Central memory CD8-positive, alpha-beta T cell (primary cell): ENCODE measurements around the gene GART.
"Not testable (repeated sequence)": the region's sequence is repeated elsewhere in the genome, so short reads cannot be mapped to it uniquely, and the experiment has no call there.

ENCODE experiments used
- ATAC-seq: fragments of 150-1000 bp; cut with Tn5 transposase; replicated peaks from 2 replicates; pipeline ENCODE4 v1.10.0; 2022; ENCODE audit warnings: mild to moderate bottlenecking, moderate FRiP score, moderate number of reproducible peaks; ENCODE audit not compliant: poor library complexity, severe bottlenecking; ENCODE audit errors: extremely low read depth
- DNase-seq, 2 donors: peaks; one replicate each; pipeline ENCODE4 v3.0.0; 2021; ENCODE audit warnings: low spot score in 2 of 2
- H3K27ac Mint-ChIP-seq: one replicate; pipeline ENCODE4 v1.8.0; 2022; ENCODE audit warnings: low read depth, mild to moderate bottlenecking, moderate library complexity, mixed read lengths
- H3K27me3 Mint-ChIP-seq: one replicate; pipeline ENCODE4 v1.8.0; 2022; ENCODE audit warnings: mixed read lengths
- H3K36me3 Mint-ChIP-seq: one replicate; pipeline ENCODE4 v1.8.0; 2022; ENCODE audit warnings: mild to moderate bottlenecking, moderate library complexity, mixed read lengths; ENCODE audit not compliant: insufficient read depth
- H3K4me1 Mint-ChIP-seq: one replicate; pipeline ENCODE4 v1.8.0; 2022; ENCODE audit warnings: mixed read lengths
- H3K4me3 Mint-ChIP-seq: one replicate; pipeline ENCODE4 v1.8.0; 2022; ENCODE audit warnings: mild to moderate bottlenecking, moderate library complexity, mixed read lengths
- H3K9me3 Mint-ChIP-seq: one replicate; pipeline ENCODE4 v1.8.0; 2022; ENCODE audit warnings: mixed read lengths

GART gene

DNA sequence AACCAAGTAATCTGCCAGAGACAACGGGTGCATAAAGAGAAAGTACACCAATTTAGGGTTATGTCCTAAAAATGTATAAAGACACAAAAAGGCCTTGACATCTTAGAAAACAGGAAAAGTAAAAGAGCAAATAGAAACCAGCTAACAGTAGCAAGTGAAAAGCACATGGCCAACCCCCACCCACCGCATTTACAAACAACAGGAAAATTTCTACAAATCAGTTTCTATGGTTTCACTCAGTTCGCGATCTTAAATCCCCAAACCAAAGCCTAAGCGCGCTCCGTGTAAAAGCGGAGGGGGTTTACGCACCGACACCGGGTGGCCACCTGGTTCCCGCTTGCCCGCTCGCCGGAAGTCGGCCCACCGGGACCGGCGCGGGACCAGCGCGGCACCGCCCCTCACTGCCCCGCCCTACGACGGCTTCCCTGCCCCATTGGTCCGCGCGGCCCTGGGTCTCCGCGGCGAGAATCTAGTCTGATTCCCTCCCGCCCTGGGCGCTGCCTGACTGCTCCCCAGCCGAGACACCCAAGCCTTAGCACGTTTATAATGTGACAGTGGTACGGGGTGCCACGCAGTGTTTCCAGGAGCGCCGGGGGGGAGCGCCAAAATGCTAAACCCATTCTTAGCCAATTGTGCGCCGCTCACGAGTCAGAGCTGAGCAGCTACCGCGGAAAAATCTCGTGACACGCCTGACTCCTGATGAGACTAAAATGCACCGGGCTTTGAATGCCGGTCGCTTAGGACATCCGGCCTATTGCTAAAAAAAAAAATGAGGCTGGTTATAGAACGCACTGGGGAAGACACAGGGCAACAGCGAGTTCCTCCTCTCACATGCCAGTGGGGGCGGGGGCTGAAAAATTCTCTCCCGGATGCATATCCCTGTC lies at the start of gene GART:
Gene GART (minus strand): TSS at position 362 of the 884 bp plus-strand sequence. CDS start 2,802 bp downstream, outside the sequence.
- peak; percentile 67 to 70 for DNase-seq
- H3K9me3 Mint-ChIP-seq, result no peaks in the 10 kb centered on the region
- H3K4me1 Mint-ChIP-seq, result peaks cover 53% of the 10 kb centered on the region
- H3K27me3 Mint-ChIP-seq, result no peaks in the 10 kb centered on the region
- peak within 1 kb of the TSS; percentile 99 for H3K27ac Mint-ChIP-seq
- peak; percentile 50 for ATAC-seq
- peaks cover 50% of the 10 kb centered on the region for H3K36me3 Mint-ChIP-seq
- H3K4me3 Mint-ChIP-seq, result peak within 1 kb of the TSS; percentile 95

GRCh38 chr21:33588485-33589335 lies 46.8 kb upstream of the GART start, which contains the start of gene DONSON:
TSS of gene DONSON (minus strand) at chr21:33588684. CDS start at chr21:33588641, 43 bp downstream.
- DNase-seq, result peak; percentile 74 to 84
- Mint-ChIP-seq H3K4me1 (peaks cover 7% of the 10 kb centered on the region), H3K9me3 (no peaks in the 10 kb centered on the region), H3K4me3 (peak within 1 kb of the TSS; percentile 85), H3K27me3 (no peaks in the 10 kb centered on the region), H3K36me3 (peaks cover 6% of the 10 kb centered on the region), H3K27ac (peak within 1 kb of the TSS; percentile 83)
- ATAC-seq, result peak; percentile 90

DNA sequence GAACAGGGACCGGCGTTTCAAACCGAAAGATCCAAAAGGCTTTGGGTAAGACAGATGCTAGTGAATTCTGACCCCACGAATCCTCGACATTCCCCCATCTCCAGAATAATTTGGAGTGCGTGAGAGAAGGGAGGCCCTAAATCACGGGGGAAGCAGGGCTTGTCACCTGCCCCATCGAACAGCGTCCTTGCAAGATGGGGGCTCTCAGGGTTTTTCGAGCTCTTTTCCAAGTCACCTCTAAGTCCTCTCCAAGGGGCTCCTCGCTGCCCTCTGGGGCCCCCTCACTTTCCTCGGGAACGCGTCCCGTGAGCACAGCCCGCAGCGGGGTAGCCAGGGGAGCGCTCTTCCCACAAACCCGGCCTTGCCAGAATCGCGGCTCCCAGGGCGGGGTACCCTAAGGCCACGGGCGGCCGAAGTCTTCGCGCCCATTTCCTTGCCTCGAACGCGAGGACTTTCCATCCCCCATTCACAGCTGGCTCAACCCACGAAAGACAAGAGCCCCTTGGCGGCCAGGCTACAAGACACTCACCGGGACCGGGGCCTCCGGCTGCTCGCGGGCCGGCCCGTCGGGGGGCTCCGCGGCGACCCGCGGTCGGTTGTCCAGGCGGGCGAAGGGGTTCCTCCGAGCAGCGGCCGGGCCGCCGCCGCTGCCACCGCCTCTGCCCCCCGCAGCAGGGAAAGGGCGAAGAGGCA lies 46.0 kb upstream of the GART start:
- Mint-ChIP-seq H3K4me3 (peak overlapping the region; percentile 85), H3K36me3 (peaks cover 6% of the 10 kb centered on the region), H3K27me3 (no peaks in the 10 kb centered on the region), H3K27ac (peak overlapping the region; percentile 83), H3K9me3 (no peaks in the 10 kb centered on the region), H3K4me1 (peaks cover 7% of the 10 kb centered on the region)
- ATAC-seq, result peak; percentile 16
- DNase-seq, result peak in 1 of 2 donors; percentile 15

- H3K4me3 Mint-ChIP-seq, result peak overlapping the region; percentile 85
- no peak overlapping the region for H3K27ac Mint-ChIP-seq
- H3K27me3 Mint-ChIP-seq, result no peaks in the 10 kb centered on the region
- H3K9me3 Mint-ChIP-seq, result no peaks in the 10 kb centered on the region
- H3K4me1 Mint-ChIP-seq, result peaks cover 7% of the 10 kb centered on the region
- ATAC-seq (no peak), DNase-seq (no peak)
- H3K36me3 Mint-ChIP-seq, result peaks cover 6% of the 10 kb centered on the region
These were observed 45.0 kb upstream of the GART start for GRCh38 chr21:33586927-33587326.

DNA sequence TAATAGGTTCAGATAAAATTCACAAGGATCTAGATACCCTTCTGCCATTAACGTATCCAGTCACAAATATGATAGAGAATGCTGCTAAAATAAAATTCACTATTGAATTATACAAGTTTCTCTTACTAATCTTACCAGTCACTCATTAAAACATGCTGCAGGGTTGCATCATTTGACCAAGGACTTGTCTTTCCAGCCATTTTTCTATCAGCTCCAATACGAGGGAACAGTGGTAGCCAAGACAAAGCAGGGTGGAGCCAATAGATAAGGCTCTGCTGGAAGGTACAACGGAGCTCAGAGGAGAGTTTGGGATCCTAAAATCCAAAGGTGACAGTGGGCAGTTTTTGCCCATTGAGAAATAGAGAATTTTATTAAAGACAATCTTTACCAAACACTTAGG lies 42.5 kb upstream of the GART start:
- Mint-ChIP-seq H3K27me3 (no peaks in the 10 kb centered on the region), H3K4me3 (no peak overlapping the region), H3K9me3 (no peaks in the 10 kb centered on the region), H3K36me3 (peaks cover 9% of the 10 kb centered on the region), H3K27ac (no peak overlapping the region), H3K4me1 (peaks cover 7% of the 10 kb centered on the region)
- ATAC-seq, result no peak
- no peak for DNase-seq

DNA sequence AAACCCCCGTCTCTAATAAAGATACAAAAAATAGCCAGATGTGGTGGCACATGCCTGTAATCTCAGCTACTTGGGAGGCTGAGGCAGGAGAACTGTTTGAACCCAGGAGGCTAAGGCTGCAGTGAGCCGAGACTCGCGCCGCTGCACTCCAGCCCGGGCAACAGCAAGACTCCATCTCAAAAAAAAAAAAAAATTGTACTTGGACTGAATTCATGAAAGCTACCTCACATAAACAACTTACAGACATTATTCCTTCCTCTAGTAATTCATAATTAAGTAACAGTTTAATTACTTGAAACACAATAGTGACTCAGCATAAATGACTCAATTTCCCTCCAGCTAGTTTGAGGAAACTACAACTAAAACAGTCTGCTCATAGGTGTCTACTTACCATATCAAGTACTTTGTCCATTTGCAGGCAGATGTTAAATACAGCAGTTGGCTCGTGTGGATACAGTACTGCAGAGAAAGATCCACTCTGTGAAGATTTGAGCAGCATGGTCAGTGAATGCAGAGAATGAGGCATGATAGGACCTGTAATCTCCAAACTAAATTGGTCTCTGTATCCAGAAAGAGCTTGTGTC lies 37.1 kb upstream of the GART start:
- no peaks in the 10 kb centered on the region for H3K27me3 Mint-ChIP-seq
- H3K4me1 Mint-ChIP-seq, result peaks cover 5% of the 10 kb centered on the region
- no peak overlapping the region for H3K27ac Mint-ChIP-seq
- H3K9me3 Mint-ChIP-seq, result no peaks in the 10 kb centered on the region
- no peak for ATAC-seq
- no peak for DNase-seq
- no peak overlapping the region for H3K4me3 Mint-ChIP-seq
- H3K36me3 Mint-ChIP-seq, result peaks cover 30% of the 10 kb centered on the region

GRCh38 chr21:33578214-33578613 lies 36.3 kb upstream of the GART start:
- Mint-ChIP-seq H3K27ac (no peak overlapping the region), H3K9me3 (no peaks in the 10 kb centered on the region), H3K4me3 (no peak overlapping the region), H3K36me3 (peaks cover 34% of the 10 kb centered on the region), H3K4me1 (peaks cover 5% of the 10 kb centered on the region), H3K27me3 (no peaks in the 10 kb centered on the region)
- DNase-seq (no peak), ATAC-seq (no peak)

- not testable (repeated sequence) for H3K9me3 Mint-ChIP-seq, H3K4me1 Mint-ChIP-seq, DNase-seq, ATAC-seq, H3K4me3 Mint-ChIP-seq, H3K27me3 Mint-ChIP-seq, H3K27ac Mint-ChIP-seq
- peaks cover 45% of the 10 kb centered on the region for H3K36me3 Mint-ChIP-seq
These were observed 34.8 kb upstream of the GART start for GRCh38 chr21:33576741-33577141.

DNA sequence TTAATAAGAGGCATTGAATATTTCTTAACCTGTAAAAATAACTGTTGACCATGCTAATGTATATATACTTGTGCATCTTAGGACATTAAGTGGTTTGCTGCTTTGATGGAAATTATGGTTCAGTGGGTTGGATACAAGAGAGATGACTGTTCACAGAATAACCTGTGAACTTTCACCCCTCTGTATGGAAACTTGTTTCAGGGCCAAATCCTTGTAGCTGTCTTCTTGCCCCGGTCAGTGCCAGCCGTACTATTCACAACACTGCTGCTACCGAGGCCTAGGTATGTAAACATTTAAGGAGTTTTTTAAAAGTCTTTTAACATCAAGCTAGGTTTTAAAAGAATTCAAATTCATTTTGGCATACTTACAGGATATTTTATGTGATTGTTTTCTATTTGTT lies 30.4 kb upstream of the GART start:
- no peaks in the 10 kb centered on the region for H3K9me3 Mint-ChIP-seq
- no peak for ATAC-seq
- peak overlapping the region; percentile 51 for H3K27ac Mint-ChIP-seq
- peaks cover 17% of the 10 kb centered on the region for H3K4me1 Mint-ChIP-seq
- H3K27me3 Mint-ChIP-seq, result no peaks in the 10 kb centered on the region
- H3K36me3 Mint-ChIP-seq, result peaks cover 65% of the 10 kb centered on the region
- H3K4me3 Mint-ChIP-seq, result no peak overlapping the region
- DNase-seq, result no peak

DNA sequence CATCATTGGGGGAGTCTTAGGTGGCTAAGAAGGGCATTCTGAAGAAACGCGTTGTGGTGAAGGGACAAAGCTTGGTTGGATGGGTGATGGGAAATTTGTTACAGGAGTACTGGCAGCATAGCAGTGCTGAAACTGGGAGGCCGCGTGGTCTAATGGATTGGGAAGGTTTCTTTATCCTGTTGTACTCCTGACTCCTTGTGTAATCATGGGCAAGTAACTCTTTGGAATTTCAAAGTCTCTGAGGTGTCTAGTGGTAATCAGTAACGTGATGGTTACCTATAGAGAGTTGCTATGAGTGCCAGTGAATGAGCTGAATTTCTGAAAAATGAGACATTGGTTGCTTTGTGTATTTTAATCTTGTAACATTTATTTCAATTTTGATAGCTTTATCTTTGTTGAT lies 28.1 kb upstream of the GART start:
- DNase-seq, result no peak

DNA sequence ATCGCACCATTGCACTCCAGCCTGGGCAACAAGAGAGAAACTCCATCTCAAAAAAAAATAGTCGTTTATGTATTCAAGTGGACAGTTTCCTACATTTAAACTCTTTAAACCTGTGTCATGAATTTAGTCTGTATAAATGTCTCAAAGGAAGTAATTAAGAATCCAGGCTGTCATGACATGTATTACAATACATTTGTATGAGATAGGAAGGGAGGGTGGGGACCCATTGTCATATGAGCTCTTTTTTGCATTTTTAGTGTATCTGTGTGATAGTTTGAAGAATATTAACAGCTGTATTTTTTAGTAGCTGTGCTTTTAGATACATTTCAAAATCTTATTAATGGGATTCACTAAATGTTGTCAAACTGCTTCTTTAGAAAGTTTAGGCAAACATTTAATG lies 26.5 kb upstream of the GART start:
- Mint-ChIP-seq H3K9me3 (no peaks in the 10 kb centered on the region), H3K27me3 (no peaks in the 10 kb centered on the region), H3K36me3 (peaks cover 50% of the 10 kb centered on the region), H3K4me1 (peaks cover 17% of the 10 kb centered on the region), H3K27ac (no peak overlapping the region), H3K4me3 (no peak overlapping the region)
- no peak for ATAC-seq
- no peak for DNase-seq

More for the DNA sequence above, 28.1 kb upstream of the GART start:
- H3K4me1 Mint-ChIP-seq, result peaks cover 17% of the 10 kb centered on the region
- H3K27me3 Mint-ChIP-seq, result no peaks in the 10 kb centered on the region
- ATAC-seq, result no peak
- H3K27ac Mint-ChIP-seq, result no peak overlapping the region
- H3K36me3 Mint-ChIP-seq, result peaks cover 61% of the 10 kb centered on the region
- no peaks in the 10 kb centered on the region for H3K9me3 Mint-ChIP-seq
- H3K4me3 Mint-ChIP-seq, result no peak overlapping the region

DNA sequence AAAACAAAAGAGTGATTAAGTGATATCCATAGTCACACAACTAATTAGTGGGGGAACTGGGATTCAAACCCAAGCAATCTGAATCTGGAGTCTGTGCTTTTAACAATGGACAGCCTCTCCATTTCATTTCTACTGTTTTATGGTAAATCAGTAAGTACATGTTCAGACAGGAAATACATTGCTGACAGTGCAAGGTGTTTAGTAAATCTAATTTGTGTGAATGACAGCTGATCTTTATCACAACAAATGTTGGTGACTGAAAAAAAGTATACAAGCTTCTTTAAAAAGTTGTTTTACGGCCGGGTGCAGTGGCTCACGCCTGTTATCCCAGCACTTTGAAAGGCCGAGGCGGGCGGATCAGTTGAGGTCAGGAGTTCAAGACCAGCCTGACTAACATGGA lies 26.0 kb upstream of the GART start:
- Mint-ChIP-seq H3K9me3 (no peaks in the 10 kb centered on the region), H3K4me1 (peaks cover 22% of the 10 kb centered on the region), H3K27ac (no peak overlapping the region), H3K36me3 (peaks cover 48% of the 10 kb centered on the region), H3K4me3 (no peak overlapping the region), H3K27me3 (no peaks in the 10 kb centered on the region)
- DNase-seq, result no peak
- no peak for ATAC-seq
